ENCODE measurements around the gene TPPP2.

GRCh38 chr14:21018286-21018685 lies 11.7 kb upstream of the TPPP2 start:
- TF ChIP-seq EZH2phosphoT487 (IDR thresholded peaks at IDR 0.05; ENCODE audit: borderline replicate concordance) (no peak), CTCF (conservative IDR thresholded peaks at IDR 0.05; ENCODE audit: low read length) (no peak)
